K562 (cell line): Measurements from ENCODE around the gene ZNF106. TPM values are rescaled to one million over a fixed set of nuclear protein-coding genes. Genes with fewer than 3 reads are reported as not detected.

Source experiments
- ATAC-seq: fragments of 200-7000 bp; cut with Tn5 transposase; 3 replicates; pipeline ENCODE4 v1.9.1; 2020; ENCODE audit warnings: moderate library complexity
- BruUV-seq: library from RNA; stranded (reverse); fragments of 400-500 nt; replicated peaks from 2 replicates; lab custom pipeline; 2021; lab: Mats Ljungman, UMichigan
- CTCF ChIA-PET: fragments of 300-600 bp; formaldehyde crosslinking; extraction: SDS; loops from one replicate; lab custom pipeline; 2021; ENCODE audit warnings: low intra/inter-chr PET ratio; lab: Yijun Ruan, JAX
- POLR2A ChIA-PET: fragments of 300-600, 350-650 bp; sonication (Branson Sonifier 250); formaldehyde crosslinking; extraction: SDS; loops from one replicate; lab custom pipeline; 2021; ENCODE audit warnings: antibody characterized with exemption, inconsistent platforms; lab: Yijun Ruan, JAX
- DNase-seq, 4 experiments: peaks; one replicate each; pipeline versions ENCODE4 v3.0.0 to v3.0.0-alpha.2; 2011 to 2018; ENCODE audit warnings: low spot score in 3 of 4, mixed read lengths in 3 of 4; ENCODE audit errors: extremely low read depth in 1 of 4
- FAIRE-seq: peaks from 2 replicates; lab custom pipeline; 2011; peaks lifted over from hg19 to GRCh38; lab: Jason Lieb, UNC
- H2AFZ ChIP-seq: 2 replicates; pipeline ENCODE4 v1.6.0; 2011; ENCODE audit warnings: low read depth, low read length, control low read depth, inconsistent platforms
- H3K27ac ChIP-seq: fragments of 200-600 bp; 3 replicates; pipeline ENCODE4 v1.8.0; 2011; ENCODE audit warnings: low read depth, mild to moderate bottlenecking, control low read depth, inconsistent platforms, low read length, moderate library complexity, mixed read lengths; ENCODE audit errors: extremely low read depth
- H3K27me3 ChIP-seq, 2 experiments: fragments of 300-600 bp in 1 of 2; 2 replicates in 1 of 2; 3 replicates in 1 of 2; pipeline versions ENCODE4 v1.6.0 to v1.8.0; 2011; ENCODE audit warnings: inconsistent platforms in 2 of 2, low read length in 2 of 2, mild to moderate bottlenecking in 1 of 2, mixed read lengths in 1 of 2, moderate library complexity in 1 of 2; ENCODE audit not compliant: control insufficient read depth in 2 of 2, insufficient read depth in 2 of 2
- H3K36me3 ChIP-seq: fragments of 300-600 bp; 3 replicates; pipeline ENCODE4 v1.8.0; 2011; ENCODE audit warnings: mild to moderate bottlenecking, low read length, inconsistent platforms; ENCODE audit not compliant: control insufficient read depth, insufficient read depth
- H3K4me1 ChIP-seq, 2 experiments: fragments of 200-600 bp in 1 of 2; replicated peaks in 1 of 2; 2 replicates in 1 of 2; 3 replicates in 1 of 2; pipeline versions ENCODE4 v1.5.1 to v1.8.0; 2011; ENCODE audit warnings: inconsistent platforms in 2 of 2, low read length in 2 of 2, mild to moderate bottlenecking in 1 of 2, mixed read lengths in 1 of 2, moderate library complexity in 1 of 2; ENCODE audit not compliant: control insufficient read depth in 2 of 2, insufficient read depth in 2 of 2
- H3K4me2 ChIP-seq: 2 replicates; pipeline ENCODE4 v1.6.1; 2011; ENCODE audit warnings: low read length, control low read depth, inconsistent platforms, mixed read lengths; ENCODE audit not compliant: insufficient read depth
- H3K4me3 ChIP-seq: fragments of 200-600 bp; sonication (generic), shearing (Covaris generic); 2 replicates; pipeline ENCODE4 v1.5.1; 2016; ENCODE audit warnings: control low read depth, inconsistent platforms
- H3K79me2 ChIP-seq: fragments of 200-600 bp; 3 replicates; pipeline ENCODE4 v1.8.0; 2011; ENCODE audit warnings: low read length, inconsistent platforms; ENCODE audit not compliant: control insufficient read depth, insufficient read depth
- H3K9ac ChIP-seq, 2 experiments: 2 replicates each; pipeline versions ENCODE4 v1.6.0 to v1.6.1; 2011; ENCODE audit warnings: low read depth in 2 of 2, low read length in 2 of 2, control low read depth in 1 of 2, inconsistent platforms in 1 of 2, mild to moderate bottlenecking in 1 of 2, mixed read lengths in 1 of 2; ENCODE audit not compliant: insufficient read depth in 1 of 2
- H3K9me1 ChIP-seq: one replicate; pipeline ENCODE4 v1.6.0; 2011; ENCODE audit warnings: inconsistent platforms, mild to moderate bottlenecking, low read length, moderate library complexity; ENCODE audit not compliant: control insufficient read depth, insufficient read depth
- H3K9me3 ChIP-seq: replicated peaks from 2 replicates; pipeline ENCODE4 v1.5.1; 2011; ENCODE audit warnings: low read depth, low read length, inconsistent platforms; ENCODE audit not compliant: control insufficient read depth, insufficient read depth
- H4K20me1 ChIP-seq: replicated peaks from 2 replicates; pipeline ENCODE4 v1.6.1; 2011; ENCODE audit warnings: low read length, inconsistent platforms, mixed read lengths; ENCODE audit not compliant: control insufficient read depth, insufficient read depth
- ATF6 ChIP-seq: sonication (generic); formaldehyde crosslinking; IDR thresholded peaks from 2 replicates; pipeline ENCODE4 v1.4.0; 2020; ENCODE audit warnings: mild to moderate bottlenecking, missing genetic modification reagents
- CBFA2T3 ChIP-seq: fragments of 450-650 bp; IDR thresholded peaks from 2 replicates; pipeline ENCODE4 v1.6.1; 2017
- KDM1A ChIP-seq, 2 experiments: fragments of 450-650 bp; IDR thresholded peaks; 2 replicates each; pipeline ENCODE4 v1.6.1; 2016; ENCODE audit warnings: mild to moderate bottlenecking in 2 of 2
- KLF10 ChIP-seq: fragments of 250-450 bp; sonication (Bioruptor Pico); IDR thresholded peaks from 2 replicates; pipeline ENCODE4 v1.6.1; 2021; ENCODE audit warnings: matching md5 sums
- MEF2A ChIP-seq: IDR thresholded peaks from 2 replicates; pipeline ENCODE4 v1.6.1; 2011; ENCODE audit warnings: low read depth, mild to moderate bottlenecking, low read length, moderate library complexity; ENCODE audit not compliant: control insufficient read depth
- NFXL1 ChIP-seq: fragments of 450-650 bp; formaldehyde crosslinking; IDR thresholded peaks from 2 replicates; pipeline ENCODE4 v1.4.0; 2021; ENCODE audit warnings: mild to moderate bottlenecking
- RBFOX2 ChIP-seq: fragments of 200-400 bp; formaldehyde crosslinking; IDR thresholded peaks from 2 replicates; pipeline ENCODE4 v1.6.1; 2017; ENCODE audit warnings: low read depth, mild to moderate bottlenecking, low read length, moderate library complexity
- RFX5 ChIP-seq: IDR thresholded peaks from 2 replicates; pipeline ENCODE4 v1.6.1; 2011; ENCODE audit warnings: low read depth, mild to moderate bottlenecking, improper control_type of control experiment, low read length
- SETDB1 ChIP-seq: IDR thresholded peaks from one replicate; pipeline ENCODE4 v1.6.1; 2012; ENCODE audit warnings: low read length, control low read depth, inconsistent platforms
- XRCC3 ChIP-seq: fragments of 450-650 bp; IDR thresholded peaks from 2 replicates; pipeline ENCODE4 v1.6.1; 2017; ENCODE audit warnings: mild to moderate bottlenecking, moderate library complexity
- ZBTB1 ChIP-seq: sonication (generic); formaldehyde crosslinking; IDR thresholded peaks from 2 replicates; pipeline ENCODE4 v1.8.1; 2023; ENCODE audit warnings: missing genetic modification reagents, low read depth, mild to moderate bottlenecking, borderline replicate concordance
- ZBTB40 ChIP-seq, 2 experiments: fragments of 450-650 bp in 1 of 2; sonication (generic) in 1 of 2; formaldehyde crosslinking in 1 of 2; IDR thresholded peaks; 2 replicates each; pipeline versions ENCODE4 v1.7.1 to v1.9.0; 2016 to 2022; ENCODE audit warnings: inconsistent platforms in 1 of 2, mild to moderate bottlenecking in 1 of 2, missing genetic modification reagents in 1 of 2
- ZBTB8A ChIP-seq: fragments of 450-650 bp; IDR thresholded peaks from 2 replicates; pipeline ENCODE4 v1.6.1; 2018; ENCODE audit warnings: mild to moderate bottlenecking, moderate library complexity; ENCODE audit not compliant: partially characterized antibody
- WGBS: fragments of 100-300 bp; shearing (Covaris generic); methylation state at CpG from one replicate; pipeline ENCODE4 v1.1.6; 2016; ENCODE audit warnings: low coverage, mixed read lengths; ENCODE audit not compliant: insufficient coverage; ENCODE audit errors: missing lambda C conversion rate; 5-methylcytosine and 5-hydroxymethylcytosine counted together
- in situ Hi-C: fragments of 300-500 bp; cut with MboI; formaldehyde crosslinking; loops from 4 replicates; pipeline ENCODE4 v1.15.0; 2018; ENCODE audit warnings: inconsistent platforms, mixed read lengths
- intact Hi-C: fragments of 100-400 bp; cut with micrococcal nuclease; formaldehyde crosslinking; loops from 2 replicates; pipeline ENCODE4 v1.14.2; 2022
- polyA plus RNA-seq, 8 experiments: library from polyadenylated mRNA; depleted of rRNA in 4 of 8; stranded (reverse) in 5 of 8; unstranded in 3 of 8; fragments of >200 nt; fragmentation: Nextera tagmentation in 2 of 8; fragmentation: Illumina TruSeq in 1 of 8; extraction: Ambion mirVana in 2 of 8; extraction: Trizol in 1 of 8; gene quantifications; 2 replicates each; pipeline versions ENCODE4 v1.2.1 to v1.2.3, GENCODE V29; 2011 to 2014; ENCODE audit warnings: inconsistent platforms in 1 of 8, missing spikeins in 1 of 8
- total RNA-seq, 7 experiments: library from RNA; depleted of rRNA in 6 of 7; stranded (reverse); fragments of >200 nt in 6 of 7; fragmentation: Illumina TruSeq in 2 of 7; extraction: Trizol in 2 of 7; gene quantifications; 2 replicates each; pipeline versions ENCODE4 v1.2.1 to v1.2.3, GENCODE V29; 2011 to 2021; ENCODE audit warnings: low replicate concordance in 1 of 7

The ZNF106 gene
- total and polyA plus RNA-seq, 9 of the 15 experiments (the other 6 are each of a cell fraction or from before 2014, with no cell fraction given) = 14.4 to 55.3 (median 33.7) TPM

- no peak for ATAC-seq
- 23% methylated on average over 13 of the region's 13 CpGs for WGBS
- no peak for TF ChIP-seq ZBTB40 (IDR thresholded peaks at IDR 0.05)
- no peak for TF ChIP-seq ZBTB40 (CRISPR knock-in tag; IDR thresholded peaks at IDR 0.05)
- TF ChIP-seq ATF6 = no peak
- TF ChIP-seq MEF2A = no peak
- no peak for TF ChIP-seq CBFA2T3
- no peak for TF ChIP-seq KLF10 (CRISPR knock-in tag)
- TF ChIP-seq RBFOX2 = no peak
- TF ChIP-seq XRCC3 = no peak
- no peak for TF ChIP-seq KDM1A (IDR thresholded peaks at IDR 0.05)
- TF ChIP-seq NFXL1 (CRISPR knock-in tag) = no peak
- no peak for TF ChIP-seq ZBTB8A
- no peak for TF ChIP-seq SETDB1
- no peak for TF ChIP-seq RFX5
- TF ChIP-seq ZBTB1 (CRISPR knock-in tag) = no peak
Measured at GRCh38 chr15:42394106-42394505, 96.8 kb downstream of the ZNF106 start.

More at GRCh38 chr15:42394106-42394505, 96.8 kb downstream of the ZNF106 start:
- Histone ChIP-seq H2AFZ (no peak overlapping the region), H3K9me1 (no peaks in the 10 kb centered on the region), H3K36me3 (no peaks in the 10 kb centered on the region), H3K79me2 (no peaks in the 10 kb centered on the region), H3K4me2 (no peak overlapping the region), H3K4me3 (no peak overlapping the region), H3K27me3 (peaks cover 1 to 17% of the 10 kb centered on the region in 2 experiments; a peak in 3 of 5 replicates), H3K27ac (no peak overlapping the region), H3K9me3 (no peaks in the 10 kb centered on the region), H3K4me1 (peaks cover 3 to 9% of the 10 kb centered on the region in 2 experiments; a peak in 3 of 5 replicates), H4K20me1 (no peaks in the 10 kb centered on the region), H3K9ac (no peak overlapping the region)
- BruUV-seq = no TSS peak
- POLR2A ChIA-PET = interaction anchor here (0.6 kb wide), 1 partner anchor 267 kb away, joined by 5 read pairs; no protein-coding TSS in a partner anchor
- CTCF ChIA-PET = no interaction called here
- FAIRE-seq (no peak), DNase-seq (no peak)
- intact Hi-C loops = no loop called here
- in situ Hi-C loops = no loop called here
